ENCODE measurements around the gene TNFSF13B. TPM values are rescaled to one million over a fixed set of nuclear protein-coding genes. Genes with fewer than 3 reads are reported as not detected.

The TNFSF13B gene
- total and polyA plus RNA-seq, 4 donors: 1.8 to 11.6 (median 4.6) TPM

- WGBS: 72% methylated on average over 4 of the region's 4 CpGs
- Histone ChIP-seq H3K9me3 (ENCODE audit: control insufficient read depth in 4 of 4, low read length in 3 of 4) (peaks cover 0 to 3% (median 0%) of the 10 kb centered on the region in 4 donors), H3K4me1 (ENCODE audit: control insufficient read depth in 4 of 4, insufficient read depth in 4 of 4, low read length in 3 of 4) (no peaks in the 10 kb centered on the region), H3K4me3 (ENCODE audit: low read depth in 1 of 3, low read length in 3 of 3) (no peak overlapping the region), H3K36me3 (ENCODE audit: control insufficient read depth in 4 of 4, insufficient read depth in 3 of 4, low read depth in 1 of 4, low read length in 3 of 4) (no peaks in the 10 kb centered on the region), H3K27ac (ENCODE audit: low read depth in 1 of 2, low read length in 2 of 2) (no peak overlapping the region), H3K27me3 (ENCODE audit: control insufficient read depth in 4 of 4, insufficient read depth in 4 of 4, low read length in 3 of 4) (no peaks in the 10 kb centered on the region), H3K9ac (ENCODE audit: low read depth in 1 of 2, low read length in 2 of 2) (no peak overlapping the region)
- no peak for TF ChIP-seq CTCF (IDR thresholded peaks at IDR 0.05; ENCODE audit: low read depth, low read length, missing input control)
- TF ChIP-seq NR2F2 (IDR thresholded peaks at IDR 0.05): no peak
- no peak for TF ChIP-seq ATF3 (IDR thresholded peaks at IDR 0.05)
- no peak for TF ChIP-seq EGR1 (IDR thresholded peaks at IDR 0.05; ENCODE audit: low read depth in 2 of 2)
- no peak for TF ChIP-seq ZBTB33 (IDR thresholded peaks at IDR 0.05)
- no peak for TF ChIP-seq HNF4G (IDR thresholded peaks at IDR 0.05)
- TF ChIP-seq JUND (IDR thresholded peaks at IDR 0.05): no peak
- no peak for TF ChIP-seq TAF1 (conservative IDR thresholded peaks at IDR 0.05)
- no peak for TF ChIP-seq RXRA (IDR thresholded peaks at IDR 0.05)
- no peak for TF ChIP-seq REST (IDR thresholded peaks at IDR 0.05)
- TF ChIP-seq SP1 (IDR thresholded peaks at IDR 0.05): no peak
- no peak for TF ChIP-seq YY1 (IDR thresholded peaks at IDR 0.05)
- no peak for DNase-seq (ENCODE audit: low spot score)
Observed at GRCh38 chr13:108249150-108249549, 20.4 kb upstream of the TNFSF13B start.

GRCh38 chr13:108257248-108257647, 12.3 kb upstream of the TNFSF13B start:
- 78% methylated on average over 2 of the region's 2 CpGs for whole genome bisulfite sequencing
- no peaks in the 10 kb centered on the region for H3K36me3 ChIP-seq (ENCODE audit: control insufficient read depth in 4 of 4, insufficient read depth in 3 of 4, low read depth in 1 of 4, low read length in 3 of 4)
- TF ChIP-seq FOXA1 (IDR thresholded peaks at IDR 0.05) (no peak), RXRA (IDR thresholded peaks at IDR 0.05) (no peak), RAD21 (IDR thresholded peaks at IDR 0.05) (no peak)

More at GRCh38 chr13:108257248-108257647, 12.3 kb upstream of the TNFSF13B start:
- H3K9ac ChIP-seq (ENCODE audit: low read depth in 1 of 2, low read length in 2 of 2): no peak overlapping the region
- H3K4me1 ChIP-seq (ENCODE audit: control insufficient read depth in 4 of 4, insufficient read depth in 4 of 4, low read length in 3 of 4): no peaks in the 10 kb centered on the region
- no peaks in the 10 kb centered on the region for H3K27me3 ChIP-seq (ENCODE audit: control insufficient read depth in 4 of 4, insufficient read depth in 4 of 4, low read length in 3 of 4)
- no peak for DNase-seq (ENCODE audit: low spot score)
- no peak overlapping the region for H3K27ac ChIP-seq (ENCODE audit: low read depth in 1 of 2, low read length in 2 of 2)
- H3K4me3 ChIP-seq (ENCODE audit: low read depth in 1 of 3, low read length in 3 of 3): no peak overlapping the region
- no peaks in the 10 kb centered on the region for H3K9me3 ChIP-seq (ENCODE audit: control insufficient read depth in 4 of 4, low read length in 3 of 4)

Measured in liver (tissue), 9 donors.